ENCODE data around the gene ROBO4. TPM values are rescaled to one million over a fixed set of nuclear protein-coding genes. Genes with fewer than 3 reads are reported as not detected.

The ROBO4 gene
- total RNA-seq, 1 experiment from 2014 or later = 1.6 TPM

GRCh38 chr11:124930799-124931198 lies 33.1 kb upstream of the ROBO4 start:
- H3K27ac ChIP-seq (ENCODE audit: low read length) = no peak overlapping the region
- H4K20me1 ChIP-seq (ENCODE audit: low read length) = no peaks in the 10 kb centered on the region
- H3F3A ChIP-seq (ENCODE audit: low read length, unreplicated experiment) = no peaks in the 10 kb centered on the region
- intact Hi-C loops (cut with micrococcal nuclease) = no loop called here
- no peaks in the 10 kb centered on the region for H3K27me3 ChIP-seq (ENCODE audit: low read length)
- ChIA-PET POLR2A (ENCODE audit: unreplicated experiment) (no interaction called here), CTCF (interaction anchor here (0.5 kb wide), 1 partner anchor 11 kb away, joined by 13 read pairs; no protein-coding TSS in a partner anchor)
- H3K4me3 ChIP-seq (ENCODE audit: low read length) = no peak overlapping the region
- H3K9ac ChIP-seq (ENCODE audit: low read length) = no peak overlapping the region
- DNase-seq = no peak
- no peak for ATAC-seq
- no peak overlapping the region for H2AFZ ChIP-seq (ENCODE audit: low read length)
- H3K36me3 ChIP-seq (ENCODE audit: low read depth, low read length) = no peaks in the 10 kb centered on the region
- no peaks in the 10 kb centered on the region for H3K79me2 ChIP-seq (ENCODE audit: low read length)
- BruUV-seq (replicated peaks) = no TSS peak
- no peak for TF ChIP-seq EZH2 (IDR thresholded peaks at IDR 0.05; ENCODE audit: low read length, unreplicated experiment)
- TF ChIP-seq EZH2phosphoT487 (IDR thresholded peaks at IDR 0.05; ENCODE audit: borderline replicate concordance, low read length) = no peak
- no peak for TF ChIP-seq CTCF (conservative IDR thresholded peaks at IDR 0.05; ENCODE audit: low read depth, low read length)
- H3K9me3 ChIP-seq (ENCODE audit: low read length) = no peaks in the 10 kb centered on the region
- no peaks in the 10 kb centered on the region for H3K9me2 ChIP-seq (replicated peaks; ENCODE audit: low read length)
- H3K4me1 ChIP-seq (ENCODE audit: insufficient read depth, low read length) = peaks cover 7% of the 10 kb centered on the region; the same call in 1 of the 2 replicates
- no peak overlapping the region for H3K4me2 ChIP-seq (ENCODE audit: low read length)

- intact Hi-C loops (cut with micrococcal nuclease) = no loop called here
- POLR2A ChIA-PET (ENCODE audit: unreplicated experiment) = no interaction called here
- CTCF ChIA-PET = no interaction called here
These were observed 31.4 kb upstream of the ROBO4 start for GRCh38 chr11:124928942-124929665.

More at GRCh38 chr11:124928942-124929665, 31.4 kb upstream of the ROBO4 start:
- no peaks in the 10 kb centered on the region for H3K9me2 ChIP-seq (replicated peaks; ENCODE audit: low read length)
- TF ChIP-seq EZH2 (IDR thresholded peaks at IDR 0.05; ENCODE audit: low read length, unreplicated experiment) (no peak), CTCF (conservative IDR thresholded peaks at IDR 0.05; ENCODE audit: low read depth, low read length) (no peak)
- no peak for ATAC-seq
- no peak overlapping the region for H3K4me2 ChIP-seq (ENCODE audit: low read length)
- no peaks in the 10 kb centered on the region for H4K20me1 ChIP-seq (ENCODE audit: low read length)
- no peaks in the 10 kb centered on the region for H3K9me3 ChIP-seq (ENCODE audit: low read length)
- no peak overlapping the region for H3K27ac ChIP-seq (ENCODE audit: low read length)
- H3K4me3 ChIP-seq (ENCODE audit: low read length) = no peak overlapping the region
- no peak overlapping the region for H2AFZ ChIP-seq (ENCODE audit: low read length)
- no peaks in the 10 kb centered on the region for H3K36me3 ChIP-seq (ENCODE audit: low read depth, low read length)
- no peak overlapping the region for H3K9ac ChIP-seq (ENCODE audit: low read length)
- H3K79me2 ChIP-seq (ENCODE audit: low read length) = no peaks in the 10 kb centered on the region
- no peak for DNase-seq
- H3K27me3 ChIP-seq (ENCODE audit: low read length) = no peaks in the 10 kb centered on the region
- no TSS peak for BruUV-seq (replicated peaks)
- no peaks in the 10 kb centered on the region for H3K4me1 ChIP-seq (ENCODE audit: insufficient read depth, low read length)
- H3F3A ChIP-seq (ENCODE audit: low read length, unreplicated experiment) = no peaks in the 10 kb centered on the region
